GM18508 (cell line): Measurements from ENCODE around the gene CCL25.
"Not testable (repeated sequence)": the region's sequence is repeated elsewhere in the genome, so short reads cannot be mapped to it uniquely, and the experiment has no call there.

Source experiments
- ATAC-seq: cut with Tn5 transposase; IDR thresholded peaks from one replicate; pipeline ENCODE4 v1.9.1; 2021; ENCODE audit warnings: moderate number of reproducible peaks; ENCODE audit not compliant: insufficient read depth, unreplicated experiment

The CCL25 gene

GRCh38 chr19:8052464-8052859 is at the start of gene CCL25:
Gene CCL25 (plus strand): TSS chr19:8052760. CDS start chr19:8053050, 290 bp downstream.
- ATAC-seq = no peak

GRCh38 chr19:8004001-8004400 is 48.6 kb upstream of the CCL25 start:
- no peak for ATAC-seq

- no peak for ATAC-seq
Measured at GRCh38 chr19:8004723-8005513, 47.6 kb upstream of the CCL25 start.

- ATAC-seq = no peak
Measured at GRCh38 chr19:8005534-8006256, 46.9 kb upstream of the CCL25 start, which contains the start of gene ELAVL1. Gene ELAVL1 (minus strand): TSS chr19:8005641. CDS start chr19:7991815, 13,826 bp downstream.

GRCh38 chr19:8017808-8018207 is 34.8 kb upstream of the CCL25 start:
- no peak for ATAC-seq

- no peak for ATAC-seq
Measured at GRCh38 chr19:8020681-8021080, 31.9 kb upstream of the CCL25 start.

- ATAC-seq = no peak
Measured at GRCh38 chr19:8021374-8021773, 31.2 kb upstream of the CCL25 start.

- ATAC-seq = no peak
Measured at GRCh38 chr19:8022275-8022674, 30.3 kb upstream of the CCL25 start.

- ATAC-seq = no peak
Measured at GRCh38 chr19:8023371-8023770, 29.2 kb upstream of the CCL25 start.

- ATAC-seq = not testable (repeated sequence)
Measured at GRCh38 chr19:8024256-8024655, 28.3 kb upstream of the CCL25 start.

- no peak for ATAC-seq
Measured at GRCh38 chr19:8025316-8025715, 27.2 kb upstream of the CCL25 start.

GRCh38 chr19:8028951-8029491 is 23.5 kb upstream of the CCL25 start:
- no peak for ATAC-seq

GRCh38 chr19:8030960-8031359 is 21.6 kb upstream of the CCL25 start:
- no peak for ATAC-seq

- ATAC-seq = not testable (repeated sequence)
Measured at GRCh38 chr19:8033287-8034177, 19.0 kb upstream of the CCL25 start.

GRCh38 chr19:8034178-8034525 is 18.4 kb upstream of the CCL25 start:
- no peak for ATAC-seq

GRCh38 chr19:8036434-8037099 is 16.0 kb upstream of the CCL25 start:
- ATAC-seq = no peak

GRCh38 chr19:8038815-8039214 is 13.7 kb upstream of the CCL25 start:
- no peak for ATAC-seq

GRCh38 chr19:8039231-8039630 is 13.3 kb upstream of the CCL25 start:
- no peak for ATAC-seq

- no peak for ATAC-seq
Measured at GRCh38 chr19:8041531-8041931, 11.0 kb upstream of the CCL25 start.

- no peak for ATAC-seq
Measured at GRCh38 chr19:8042900-8043299, 9.7 kb upstream of the CCL25 start.
